HG03139 (cell line): ENCODE measurements around the gene HEPACAM.

Experiments used
- ATAC-seq: cut with Tn5 transposase; IDR thresholded peaks from one replicate; pipeline ENCODE4 v1.9.1; 2021; ENCODE audit not compliant: unreplicated experiment

HEPACAM gene

DNA sequence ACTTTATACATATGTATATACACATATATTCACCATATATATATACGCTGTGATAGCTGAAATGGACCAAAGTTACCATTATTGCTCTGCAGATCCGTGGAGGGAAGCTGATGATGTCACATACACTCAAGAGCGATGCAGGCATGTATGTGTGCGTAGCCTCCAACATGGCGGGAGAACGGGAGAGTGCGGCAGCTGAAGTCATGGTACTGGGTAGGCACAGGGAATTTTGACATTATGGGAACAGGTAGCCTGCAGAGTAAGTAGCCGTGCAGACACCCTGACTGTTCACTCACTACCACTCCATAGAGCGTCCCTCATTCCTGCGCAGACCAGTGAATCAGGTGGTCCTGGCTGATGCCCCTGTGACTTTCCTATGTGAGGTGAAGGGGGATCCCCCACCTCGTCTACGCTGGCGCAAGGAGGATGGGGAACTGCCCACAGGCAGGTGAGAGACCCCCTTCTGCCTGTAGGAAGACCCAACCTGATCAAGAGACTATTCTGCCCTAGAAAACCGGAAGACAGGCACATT is 65.9 kb downstream of the HEPACAM start:
- no peak for ATAC-seq

DNA sequence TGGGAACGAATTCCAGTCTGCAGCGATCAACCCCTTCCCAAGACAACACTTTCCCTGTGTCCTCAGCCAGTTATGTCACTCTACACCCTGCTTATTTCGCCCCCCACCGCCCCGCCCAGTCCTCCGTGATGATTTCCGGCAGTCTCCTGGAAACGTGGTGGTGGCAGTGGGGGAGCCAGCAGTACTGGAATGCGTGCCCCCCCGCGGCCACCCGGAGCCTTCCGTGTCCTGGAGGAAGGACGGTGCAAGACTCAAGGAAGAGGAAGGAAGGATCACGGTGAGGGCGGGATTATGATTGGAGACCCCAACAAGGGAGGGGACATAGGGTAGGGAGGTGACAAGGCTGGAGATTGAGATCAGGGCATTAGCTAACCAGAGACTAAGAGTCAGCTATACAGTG is 66.5 kb downstream of the HEPACAM start:
- ATAC-seq = no peak
